Measurements from ENCODE around the gene ADARB2. TPM values are rescaled to one million over a fixed set of nuclear protein-coding genes. Genes with fewer than 3 reads are reported as not detected.

ADARB2 gene
- total and polyA plus RNA-seq, 8 donors = 0.34 to 24.7 (median 3.2) TPM

DNA sequence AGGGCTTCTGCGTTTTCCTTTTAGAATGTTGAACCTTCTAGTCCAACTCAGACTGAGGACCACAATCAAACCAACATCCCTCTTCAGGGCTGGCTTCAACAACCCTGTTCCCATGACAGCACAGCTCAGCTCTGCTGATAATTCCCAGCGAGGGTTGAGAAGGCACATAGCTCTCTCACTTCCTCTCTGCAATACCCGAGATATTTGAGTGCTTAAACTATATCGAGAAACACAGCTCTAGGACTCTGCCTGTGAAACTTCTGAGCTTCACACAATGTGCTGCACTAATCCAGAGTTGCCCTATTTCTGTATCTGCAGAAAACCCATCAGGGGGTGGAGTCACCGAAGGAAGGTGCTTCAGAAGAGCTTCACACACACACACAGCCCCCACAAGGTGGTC, 1.6 kb upstream of the ADARB2 start:
- peaks cover 0 to 7% (median 5%) of the 10 kb centered on the region in 3 donors for H3K4me1 ChIP-seq
- ATAC-seq (no peak), DNase-seq (no peak), FAIRE-seq (no peak)
- intact Hi-C loops (cut with DNase I) = no loop called here
- H3K27ac ChIP-seq = no peak overlapping the region
- TF ChIP-seq, protein P1, sequence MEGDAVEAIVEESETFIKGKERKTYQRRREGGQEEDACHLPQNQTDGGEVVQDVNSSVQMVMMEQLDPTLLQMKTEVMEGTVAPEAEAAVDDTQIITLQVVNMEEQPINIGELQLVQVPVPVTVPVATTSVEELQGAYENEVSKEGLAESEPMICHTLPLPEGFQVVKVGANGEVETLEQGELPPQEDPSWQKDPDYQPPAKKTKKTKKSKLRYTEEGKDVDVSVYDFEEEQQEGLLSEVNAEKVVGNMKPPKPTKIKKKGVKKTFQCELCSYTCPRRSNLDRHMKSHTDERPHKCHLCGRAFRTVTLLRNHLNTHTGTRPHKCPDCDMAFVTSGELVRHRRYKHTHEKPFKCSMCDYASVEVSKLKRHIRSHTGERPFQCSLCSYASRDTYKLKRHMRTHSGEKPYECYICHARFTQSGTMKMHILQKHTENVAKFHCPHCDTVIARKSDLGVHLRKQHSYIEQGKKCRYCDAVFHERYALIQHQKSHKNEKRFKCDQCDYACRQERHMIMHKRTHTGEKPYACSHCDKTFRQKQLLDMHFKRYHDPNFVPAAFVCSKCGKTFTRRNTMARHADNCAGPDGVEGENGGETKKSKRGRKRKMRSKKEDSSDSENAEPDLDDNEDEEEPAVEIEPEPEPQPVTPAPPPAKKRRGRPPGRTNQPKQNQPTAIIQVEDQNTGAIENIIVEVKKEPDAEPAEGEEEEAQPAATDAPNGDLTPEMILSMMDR (IDR thresholded peaks at IDR 0.05) = no peak
- peaks cover 0 to 48% (median 13%) of the 10 kb centered on the region in 4 donors for H3K27me3 ChIP-seq
- no peaks in the 10 kb centered on the region for H3K9me3 ChIP-seq
- H3K4me3 ChIP-seq = no peak overlapping the region
- 30 to 38% methylated on average over 5 of the region's 5 CpGs for WGBS, 2 donors
- H3K36me3 ChIP-seq = no peaks in the 10 kb centered on the region

DNA sequence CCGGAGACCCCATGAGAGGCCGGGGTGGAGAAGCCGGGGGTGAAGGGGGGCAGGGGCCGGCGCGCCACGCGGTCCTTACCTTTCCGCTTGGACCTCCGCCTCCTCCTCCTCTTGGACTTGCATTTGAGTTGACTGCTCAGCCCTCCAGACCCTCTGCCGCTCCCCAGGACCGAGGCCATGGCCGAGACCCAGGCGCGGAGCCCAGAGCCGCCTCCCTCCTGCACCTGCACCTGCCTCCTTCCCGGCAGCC, 428 bp downstream of the ADARB2 start:
- H3K4me3 ChIP-seq = peak overlapping the region in 3 of 4 donors; percentile 5 to 21 (median 16)
- TF ChIP-seq, protein P1 (IDR thresholded peaks at IDR 0.05) = no peak
- H3K4me1 ChIP-seq = peaks cover 0 to 7% (median 5%) of the 10 kb centered on the region in 3 donors
- H3K36me3 ChIP-seq = no peaks in the 10 kb centered on the region
- no peak for DNase-seq
- FAIRE-seq = no peak
- peaks cover 0 to 50% (median 20%) of the 10 kb centered on the region in 4 donors for H3K27me3 ChIP-seq
- WGBS, 2 donors = 0 to 1% methylated on average over 7 to 17 of the region's 17 CpGs
- intact Hi-C loops (cut with DNase I) = no loop called here
- no peak overlapping the region for H3K27ac ChIP-seq
- ATAC-seq = peak in 2 of 4 donors; percentile 15 to 63
- H3K9me3 ChIP-seq = no peaks in the 10 kb centered on the region

DNA sequence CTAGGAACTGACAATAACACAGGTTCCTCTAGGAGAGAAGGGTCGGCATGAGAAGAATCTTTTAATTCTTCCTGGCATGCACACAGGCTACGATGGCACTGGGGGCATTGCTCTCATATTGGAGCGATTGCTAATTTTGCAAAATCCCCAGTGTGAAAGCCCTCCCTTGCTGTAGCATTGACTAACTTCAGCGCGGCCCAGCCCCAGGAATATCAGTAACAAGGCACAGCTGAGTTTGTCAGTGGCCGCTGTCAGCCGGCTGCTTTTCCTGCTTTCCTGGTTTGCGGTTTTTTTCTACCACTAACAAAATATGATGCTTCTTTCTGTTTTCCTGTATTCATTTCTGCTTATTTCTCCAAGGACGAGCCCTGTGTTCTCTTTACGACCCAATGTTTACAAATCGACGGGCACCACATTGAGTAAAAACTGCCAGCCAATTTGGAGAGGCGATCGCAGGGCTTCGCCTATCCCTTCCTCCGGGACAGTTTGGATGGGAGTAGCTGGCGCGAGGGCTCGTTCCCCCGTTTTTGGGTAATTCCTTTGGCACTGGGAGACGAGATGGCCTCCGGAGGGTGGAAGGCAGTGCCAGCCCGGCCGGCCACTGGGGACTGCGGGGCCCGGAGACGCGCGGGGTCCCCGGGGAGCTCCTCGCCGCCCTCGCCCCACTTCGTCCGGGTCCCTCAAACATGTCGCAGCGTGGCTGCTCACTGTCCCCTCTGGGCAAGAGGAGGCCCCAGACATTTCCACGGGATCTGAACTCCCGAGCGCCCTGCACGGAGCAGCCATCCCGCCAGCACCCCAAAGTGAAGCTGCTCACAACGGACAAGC, 967 bp downstream of the ADARB2 start:
- intact Hi-C loops (cut with DNase I) = no loop called here
- FAIRE-seq (no peak), ATAC-seq (no peak), DNase-seq (peak in 1 of 6 donors; percentile 64)
- Histone ChIP-seq H3K36me3 (no peaks in the 10 kb centered on the region), H3K27ac (no peak overlapping the region), H3K9me3 (no peaks in the 10 kb centered on the region), H3K4me3 (peak overlapping the region in 1 of 4 donors; percentile 21), H3K27me3 (peaks cover 0 to 50% (median 24%) of the 10 kb centered on the region in 4 donors), H3K4me1 (peaks cover 0 to 7% (median 5%) of the 10 kb centered on the region in 3 donors)
- TF ChIP-seq, protein P1 (IDR thresholded peaks at IDR 0.05) = no peak
- WGBS, 2 donors = 4% methylated on average over 43 of the region's 43 CpGs

DNA sequence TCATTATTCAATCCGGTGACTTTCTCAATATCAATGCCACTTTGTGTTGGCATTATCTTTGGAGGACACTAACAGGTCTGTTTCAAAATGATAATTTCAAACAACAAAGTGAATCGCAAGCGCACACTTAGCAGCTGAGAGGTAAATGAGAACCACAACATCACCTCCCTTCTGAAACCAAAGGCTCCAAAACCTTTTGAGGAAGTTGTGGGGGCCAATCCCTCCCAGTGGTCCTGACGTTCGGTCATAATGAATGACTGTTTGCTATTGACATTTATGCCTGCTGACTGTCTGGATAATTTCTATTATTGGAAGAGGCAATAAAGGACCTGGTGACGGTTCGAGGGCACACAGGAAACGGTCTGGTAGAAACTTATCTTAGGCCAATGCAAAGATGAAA, 1.8 kb downstream of the ADARB2 start:
- no peaks in the 10 kb centered on the region for H3K36me3 ChIP-seq
- H3K9me3 ChIP-seq = no peaks in the 10 kb centered on the region
- 55 to 63% methylated on average over 8 of the region's 8 CpGs for WGBS, 2 donors
- DNase-seq (no peak), ATAC-seq (no peak), FAIRE-seq (no peak)
- intact Hi-C loops (cut with DNase I) = no loop called here
- H3K27me3 ChIP-seq = peaks cover 0 to 50% (median 28%) of the 10 kb centered on the region in 4 donors
- TF ChIP-seq, protein P1 (IDR thresholded peaks at IDR 0.05) = no peak
- no peak overlapping the region for H3K27ac ChIP-seq
- no peak overlapping the region for H3K4me3 ChIP-seq
- H3K4me1 ChIP-seq = peaks cover 0 to 7% (median 5%) of the 10 kb centered on the region in 3 donors

DNA sequence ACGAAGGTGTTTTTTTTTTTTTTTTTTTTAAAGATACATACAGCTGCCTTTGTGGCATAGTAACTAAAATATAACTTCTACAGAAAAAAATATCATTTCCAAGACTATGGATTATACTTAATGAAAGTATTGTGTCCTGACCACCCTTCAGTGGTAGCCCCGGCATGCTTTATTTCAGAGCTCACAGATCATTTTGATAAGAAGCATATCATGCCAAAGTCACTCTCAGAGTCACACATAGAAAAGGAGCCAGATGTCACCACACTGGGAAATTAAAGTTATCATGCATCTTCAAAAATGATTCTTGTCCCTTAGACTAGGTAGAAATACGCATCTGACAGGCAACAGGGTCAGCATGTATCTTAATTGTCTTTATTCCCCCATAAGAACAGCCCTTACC, 3.0 kb downstream of the ADARB2 start:
- FAIRE-seq (no peak), DNase-seq (no peak), ATAC-seq (no peak)
- H3K36me3 ChIP-seq = no peaks in the 10 kb centered on the region
- intact Hi-C loops (cut with DNase I) = no loop called here
- TF ChIP-seq, protein P1 (IDR thresholded peaks at IDR 0.05) = no peak
- WGBS, 2 donors = 45 to 55% methylated on average over 3 of the region's 3 CpGs
- peaks cover 0 to 60% (median 30%) of the 10 kb centered on the region in 4 donors for H3K27me3 ChIP-seq
- peaks cover 0 to 7% (median 5%) of the 10 kb centered on the region in 3 donors for H3K4me1 ChIP-seq
- no peak overlapping the region for H3K4me3 ChIP-seq
- H3K27ac ChIP-seq = no peak overlapping the region
- no peaks in the 10 kb centered on the region for H3K9me3 ChIP-seq
